Femur (tissue), 1 donor: ENCODE measurements around the gene TFR2.
A peak's percentile ranks its signal among the peaks of the same experiment; 100 is the strongest.

ENCODE experiments used
- DNase-seq: peaks from one replicate; pipeline ENCODE4 v3.0.0-alpha.2; 2017

TFR2 gene

DNA sequence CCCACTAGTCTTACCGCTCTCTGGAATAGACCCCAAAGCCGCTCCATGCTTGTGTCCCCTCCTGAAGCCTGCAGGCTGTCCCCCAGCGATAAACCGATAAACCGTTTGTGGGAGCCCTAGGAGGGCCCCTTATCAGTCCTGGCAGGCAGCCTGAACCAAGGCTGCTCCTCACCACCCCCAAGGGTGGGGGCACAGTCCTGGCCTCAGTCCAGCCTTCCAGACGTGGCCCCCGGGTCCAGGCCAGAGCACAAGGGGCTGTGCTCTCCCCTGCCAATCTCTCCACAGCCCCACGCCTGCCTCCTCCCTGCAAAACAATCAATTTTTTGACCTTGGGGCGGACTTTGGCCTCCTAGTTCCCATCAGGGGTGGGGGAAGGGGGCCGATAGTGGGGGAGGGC lies at the start of gene TFR2:
Gene TFR2 (minus strand): TSS at position 90 of the 397 bp plus-strand sequence. CDS start 43 bp downstream, at position 47.
- DNase-seq: peak; percentile 47

DNA sequence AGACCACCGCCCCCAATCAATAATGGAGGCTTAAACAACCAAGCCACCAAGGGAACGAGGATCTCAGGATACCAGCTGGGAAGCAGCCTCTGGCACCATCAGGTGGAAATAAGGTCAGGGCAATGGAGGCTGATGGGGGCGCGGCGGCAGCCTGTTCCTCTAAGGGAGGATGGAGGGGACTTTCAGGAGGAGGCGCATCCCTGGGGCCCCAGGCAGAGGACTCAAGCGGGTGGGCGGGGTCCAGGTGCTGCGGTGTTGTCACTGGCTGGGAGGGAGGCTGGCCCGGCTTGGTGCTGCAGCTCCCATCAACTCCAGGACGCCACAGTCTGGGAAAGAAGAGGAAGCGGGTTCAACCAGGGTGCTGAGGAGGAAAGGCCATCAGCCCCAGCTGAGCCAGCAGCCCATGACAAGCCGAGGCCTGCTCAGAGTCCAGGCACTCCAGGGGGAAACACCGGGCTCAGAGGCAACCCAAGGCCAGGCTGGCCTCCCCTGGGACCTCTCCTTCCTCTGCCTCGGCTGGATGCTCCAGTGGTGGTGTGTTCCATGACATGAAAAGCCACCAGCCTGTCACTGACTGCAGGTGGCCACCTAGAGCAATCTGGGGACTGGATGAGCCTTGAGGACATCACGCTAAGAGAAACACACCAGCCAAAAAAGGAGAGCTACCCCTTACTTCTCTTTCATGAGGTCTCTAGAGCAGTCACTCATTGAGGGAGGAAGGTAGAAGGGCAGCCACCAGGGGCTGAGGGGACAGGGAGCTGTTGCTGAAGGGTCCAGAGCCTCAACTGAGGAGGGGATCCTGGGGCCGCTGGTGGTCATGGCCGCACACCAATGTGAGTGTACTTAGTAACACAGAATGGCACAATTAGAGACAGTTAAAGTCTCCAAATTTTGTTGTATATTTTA lies 48.1 kb upstream of the TFR2 start:
- no peak for DNase-seq

- DNase-seq: no peak
These were observed 47.0 kb upstream of the TFR2 start for GRCh38 chr7:100688326-100688860.

DNA sequence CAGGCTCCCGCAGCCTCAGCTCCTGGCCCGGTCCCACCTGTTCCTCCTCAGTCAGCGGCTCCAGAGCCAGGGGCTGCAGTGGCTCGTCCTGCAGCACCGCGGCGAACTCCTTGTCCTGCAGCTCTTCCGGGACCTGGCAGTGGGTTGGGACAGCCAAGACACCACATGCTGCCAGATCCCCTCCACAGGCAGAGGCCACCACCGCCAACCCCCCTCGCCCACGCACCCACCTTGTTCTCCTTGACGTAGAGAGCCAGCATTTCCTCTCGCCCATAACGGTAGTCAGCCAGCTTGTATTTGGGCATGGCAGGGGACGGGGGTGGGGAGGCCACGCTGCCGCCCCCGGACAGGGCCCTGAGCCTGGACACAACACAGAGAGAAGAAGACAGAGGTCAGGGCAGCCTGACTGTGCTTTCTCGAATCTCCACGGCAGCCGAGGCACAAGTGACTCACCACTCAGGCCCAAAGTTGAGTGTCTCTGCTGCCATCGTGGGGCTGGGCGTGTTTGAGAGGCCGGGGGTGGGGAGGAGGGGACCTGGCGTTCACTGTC lies 46.5 kb upstream of the TFR2 start:
- no peak for DNase-seq

- DNase-seq: no peak
These were observed 45.9 kb upstream of the TFR2 start for GRCh38 chr7:100687261-100687660.

GRCh38 chr7:100686822-100687211 lies 45.5 kb upstream of the TFR2 start:
- DNase-seq: no peak

DNA sequence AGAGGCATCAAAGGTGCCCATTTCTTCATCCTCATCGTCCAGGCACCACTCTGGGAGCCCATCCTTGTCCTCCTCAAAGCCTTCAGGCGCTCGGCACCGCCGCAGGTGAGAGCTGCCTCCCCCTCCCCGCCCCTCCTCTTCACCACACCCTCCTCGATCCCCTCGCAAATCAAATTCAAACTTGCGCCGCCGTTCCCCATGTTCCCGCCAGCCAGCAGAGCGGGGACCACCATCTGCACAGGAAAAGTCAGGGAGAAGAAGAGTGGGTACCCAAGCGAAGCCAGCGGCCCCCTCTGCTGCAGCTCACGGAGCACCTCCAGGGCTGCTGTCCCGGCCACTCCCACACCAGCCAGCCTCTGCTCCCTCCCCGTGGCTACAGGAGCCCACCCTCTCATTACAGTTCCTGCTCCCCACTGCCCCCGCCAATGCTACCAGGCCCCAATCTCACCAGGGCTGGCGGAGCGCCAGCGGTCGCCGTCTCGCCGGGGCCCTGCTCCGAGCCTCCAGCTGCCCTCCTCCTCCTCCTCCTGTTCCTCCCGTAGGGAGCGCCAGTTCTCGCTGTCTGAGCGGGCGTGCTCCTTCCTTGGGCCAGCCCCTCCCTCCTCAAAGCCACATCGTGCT lies 45.0 kb upstream of the TFR2 start:
- DNase-seq: no peak

DNA sequence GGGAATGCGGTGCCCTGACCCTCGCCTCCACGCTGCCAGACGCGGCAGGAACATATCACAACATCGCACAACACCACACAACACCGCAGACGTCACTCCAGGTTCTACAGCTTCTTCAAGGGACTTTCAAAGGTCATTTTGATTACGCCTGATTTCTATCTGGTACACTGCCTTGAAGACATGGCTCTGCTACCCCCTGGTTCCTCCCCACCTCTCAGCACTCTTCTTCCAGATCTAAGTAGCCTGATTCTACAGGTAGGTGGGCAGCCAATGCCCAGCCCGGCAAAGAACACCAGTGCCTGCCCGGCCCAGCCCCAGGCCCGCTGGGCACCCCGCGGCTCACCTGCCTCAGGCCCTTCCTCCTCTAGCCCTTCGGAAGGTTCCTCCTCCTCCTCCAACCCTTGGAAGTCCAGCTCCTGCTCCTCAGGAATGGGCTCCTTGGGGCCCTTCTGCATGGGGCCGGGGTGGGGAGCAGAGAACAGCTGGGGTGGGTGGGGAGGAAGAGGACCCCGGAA lies 44.3 kb upstream of the TFR2 start:
- no peak for DNase-seq

- no peak for DNase-seq
These were observed 43.8 kb upstream of the TFR2 start for GRCh38 chr7:100685049-100685605.

- DNase-seq: no peak
These were observed 43.2 kb upstream of the TFR2 start for GRCh38 chr7:100684534-100685042.

DNA sequence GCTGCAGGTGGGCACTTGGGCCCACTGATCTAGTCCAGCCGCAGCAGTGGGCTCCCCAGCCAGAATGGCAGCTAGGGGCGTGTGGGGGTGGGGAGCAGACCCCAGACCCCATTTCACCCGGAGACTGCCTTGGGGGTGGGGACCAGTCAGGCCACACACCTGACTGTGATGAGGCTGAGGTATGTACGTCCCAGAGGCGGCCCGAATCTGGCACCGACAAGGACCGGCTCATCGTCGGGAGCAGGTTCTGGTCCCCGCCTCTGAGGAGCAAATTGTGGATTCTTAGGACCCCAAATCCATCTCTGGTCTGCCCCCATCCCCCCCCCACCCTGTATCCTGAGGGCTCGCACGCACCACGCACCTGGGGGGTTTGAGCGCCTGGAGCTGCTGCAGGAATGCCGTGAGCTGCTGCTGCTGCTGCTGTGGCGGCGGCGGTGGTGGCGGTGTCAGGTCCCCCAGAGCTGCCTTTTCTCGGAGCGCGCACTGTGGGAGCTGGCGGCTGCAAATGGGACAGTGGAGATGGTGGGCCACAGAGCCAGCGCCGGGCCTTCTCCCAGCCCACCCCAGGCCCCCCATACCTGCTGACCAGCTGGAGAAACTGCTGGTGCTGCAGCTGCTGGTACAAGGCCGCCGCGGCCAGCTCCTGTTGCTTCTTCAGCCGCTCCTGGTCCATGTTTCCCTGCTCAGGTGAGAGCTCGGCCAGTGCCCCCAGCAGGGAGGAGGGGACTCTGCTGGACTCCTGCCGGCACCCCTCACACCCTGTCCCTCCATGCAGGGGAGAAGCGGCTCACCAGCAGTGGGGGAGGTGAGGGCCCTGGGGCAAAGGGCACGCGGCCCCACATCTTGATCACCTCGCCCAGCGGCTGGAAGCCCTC lies 42.5 kb upstream of the TFR2 start:
- DNase-seq: no peak

GRCh38 chr7:100682991-100683658 lies 41.8 kb upstream of the TFR2 start:
- peak; percentile 25 for DNase-seq

GRCh38 chr7:100682228-100682741 lies 40.9 kb upstream of the TFR2 start:
- no peak for DNase-seq

- DNase-seq: no peak
These were observed 40.3 kb upstream of the TFR2 start for GRCh38 chr7:100681491-100682227.

DNA sequence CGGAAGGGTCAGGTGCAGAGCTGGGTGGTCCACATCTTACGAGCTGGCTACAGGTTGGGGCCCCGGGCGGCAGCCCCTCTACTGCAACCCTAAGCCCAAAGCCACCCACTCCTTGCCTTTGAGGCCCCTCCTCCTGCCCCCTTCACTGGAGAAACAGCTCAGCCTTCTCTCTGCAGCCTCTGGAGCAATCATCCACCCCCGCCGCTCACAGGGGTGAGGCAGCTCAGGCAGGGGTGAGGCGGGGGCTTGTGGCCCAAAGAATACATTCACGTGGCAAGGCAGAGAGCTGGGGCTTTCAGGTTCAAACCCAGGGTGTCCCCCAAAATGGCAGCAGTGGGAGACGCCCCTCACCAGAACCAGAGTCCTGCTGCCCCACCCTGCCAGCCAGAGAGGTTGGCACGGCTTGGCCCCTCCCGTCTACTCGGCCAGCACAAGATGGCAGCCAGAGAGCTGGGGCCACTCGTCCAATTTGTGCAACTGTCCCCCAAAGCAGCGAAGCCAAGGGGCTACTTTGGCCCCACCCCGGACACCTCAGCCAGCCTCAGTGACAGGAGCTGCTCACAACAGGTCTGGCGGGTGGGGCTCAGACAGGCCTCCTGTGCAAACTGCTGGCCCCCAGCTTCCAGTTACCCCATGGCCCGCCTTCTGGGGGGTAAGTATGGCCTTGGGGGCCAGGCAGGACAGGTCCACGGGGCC lies 39.4 kb upstream of the TFR2 start:
- no peak for DNase-seq

- DNase-seq: no peak
These were observed 38.7 kb upstream of the TFR2 start for GRCh38 chr7:100679927-100680575.

DNA sequence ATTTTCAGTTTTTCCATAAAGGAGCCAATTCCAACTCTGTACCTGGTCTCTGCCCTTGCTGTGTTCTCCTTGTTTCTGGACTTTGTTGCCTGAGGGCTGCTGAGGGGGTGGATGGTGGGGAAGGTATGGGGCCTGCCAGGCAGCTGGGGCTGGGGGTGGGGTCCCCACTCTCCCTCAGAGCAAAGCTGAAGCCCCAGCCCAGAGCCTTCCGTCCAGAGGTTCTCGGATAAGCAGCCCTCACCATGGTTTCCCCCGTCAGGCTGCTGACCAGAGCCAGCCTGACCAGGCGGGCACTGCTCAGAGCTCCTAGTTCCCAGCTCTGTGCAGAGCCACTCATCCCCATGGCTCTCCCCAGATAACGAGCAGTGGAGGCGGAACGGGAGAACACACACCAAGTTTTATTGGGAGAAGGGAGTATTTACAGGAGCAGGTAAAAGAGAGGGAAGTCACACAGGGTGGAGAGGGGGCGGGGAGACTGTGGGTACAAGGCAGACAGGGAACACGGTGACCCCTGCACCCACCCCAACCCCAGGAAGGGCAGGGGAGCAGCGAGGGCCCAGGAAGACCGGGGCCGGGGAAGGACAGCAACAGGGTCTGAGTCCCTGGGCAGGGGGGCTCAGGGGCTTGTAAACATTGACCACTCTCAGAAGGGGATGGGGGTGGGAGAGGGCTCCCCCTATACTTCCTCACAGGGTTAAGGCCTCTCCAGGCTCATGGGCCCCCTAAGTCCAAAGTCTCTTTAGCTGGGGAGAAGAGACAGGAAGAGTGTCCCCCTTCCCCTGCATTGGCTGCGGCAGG lies 38.0 kb upstream of the TFR2 start:
- no peak for DNase-seq

DNA sequence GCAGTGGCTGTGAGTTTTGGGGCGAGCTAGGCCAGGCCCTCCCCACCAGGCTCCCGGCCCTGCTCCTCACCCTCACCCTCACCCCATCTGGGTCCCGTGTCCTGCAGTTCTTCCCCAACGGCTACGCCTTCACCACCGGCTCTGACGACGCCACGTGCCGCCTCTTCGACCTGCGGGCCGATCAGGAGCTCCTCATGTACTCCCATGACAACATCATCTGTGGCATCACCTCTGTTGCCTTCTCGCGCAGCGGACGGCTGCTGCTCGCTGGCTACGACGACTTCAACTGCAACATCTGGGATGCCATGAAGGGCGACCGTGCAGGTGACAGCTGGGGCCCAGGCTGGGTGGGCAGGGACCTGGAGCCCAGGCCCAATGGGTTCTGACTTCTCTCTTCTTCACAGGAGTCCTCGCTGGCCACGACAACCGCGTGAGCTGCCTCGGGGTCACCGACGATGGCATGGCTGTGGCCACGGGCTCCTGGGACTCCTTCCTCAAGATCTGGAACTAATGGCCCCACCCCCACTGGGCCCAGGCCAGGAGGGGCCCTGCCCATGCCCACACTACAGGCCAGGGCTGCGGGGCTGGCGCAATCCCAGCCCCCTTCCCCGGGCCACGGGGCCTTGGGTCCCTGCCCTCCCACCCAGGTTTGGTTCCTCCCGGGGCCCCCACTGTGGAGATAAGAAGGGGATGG lies 37.1 kb upstream of the TFR2 start:
- DNase-seq: no peak
